Jurkat, Clone E6-1 (cell line): ENCODE data around the gene ZNRF2.
"Not testable (repeated sequence)": the region's sequence is repeated elsewhere in the genome, so short reads cannot be mapped to it uniquely, and the experiment has no call there.

ENCODE experiments used
- DNase-seq: peaks from one replicate; pipeline ENCODE4 v3.0.0-alpha.2; 2011; ENCODE audit warnings: low read depth, low spot score
- H3K4me3 ChIP-seq: 2 replicates; pipeline ENCODE4 v1.5.1; 2011; ENCODE audit warnings: mild to moderate bottlenecking, low read length, control low read depth, moderate library complexity

The ZNRF2 gene

DNA sequence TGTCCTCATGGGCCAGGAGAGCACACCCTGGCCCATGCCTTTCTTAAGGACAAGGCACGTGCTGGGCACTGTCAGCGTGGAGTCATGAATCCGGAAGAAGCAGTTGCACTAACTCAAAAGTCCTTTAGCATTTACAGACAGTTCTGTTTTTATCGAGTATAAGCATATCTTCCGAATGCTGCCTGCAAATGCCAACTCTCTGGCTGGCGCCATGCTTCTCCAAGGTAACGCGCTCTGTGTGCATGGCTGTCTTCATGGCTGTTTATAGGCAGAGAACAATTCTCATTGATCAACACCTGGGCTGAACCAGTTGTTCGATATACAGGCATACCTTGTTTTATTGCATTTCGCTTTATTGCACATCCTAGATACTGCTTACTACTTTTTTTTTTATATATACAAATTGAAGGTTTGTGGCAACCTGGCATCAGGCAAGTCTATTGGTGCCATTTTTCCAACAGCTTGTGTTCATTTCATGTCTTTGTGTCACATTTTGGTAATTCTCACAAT lies 28.0 kb upstream of the ZNRF2 start:
- H3K4me3 ChIP-seq, result no peak overlapping the region
- DNase-seq, result no peak

GRCh38 chr7:30260246-30260768 lies 24.1 kb upstream of the ZNRF2 start:
- DNase-seq, result no peak
- H3K4me3 ChIP-seq, result no peak overlapping the region

DNA sequence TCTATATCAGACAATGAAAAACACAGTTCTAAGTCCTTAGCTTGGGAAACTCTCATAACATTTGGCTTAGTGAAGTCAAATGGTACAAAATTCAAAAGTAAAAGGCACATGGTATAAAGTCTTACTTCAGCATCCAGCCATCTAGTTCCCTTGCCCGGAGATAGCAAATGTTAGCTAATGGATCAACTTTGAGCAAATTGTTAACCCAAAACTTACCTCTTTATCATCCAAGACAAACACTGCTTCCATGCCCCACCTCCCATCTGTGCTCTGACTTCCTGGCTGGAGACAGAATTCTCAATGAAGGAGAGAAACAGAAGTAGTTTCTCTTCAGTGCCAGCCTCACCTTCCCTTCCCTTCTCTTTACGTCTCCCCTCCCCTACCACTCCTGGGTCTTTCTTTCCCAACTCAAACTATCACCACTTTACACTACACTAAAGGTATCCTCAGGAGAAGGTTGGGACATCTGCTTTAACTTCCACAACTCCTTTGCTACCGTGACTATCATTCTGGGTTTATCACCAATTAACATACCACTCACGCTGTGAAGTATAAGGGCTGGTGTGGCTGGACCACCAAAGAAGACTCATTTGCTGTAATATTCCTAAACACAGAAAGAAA lies 21.2 kb upstream of the ZNRF2 start:
- DNase-seq, result no peak
- H3K4me3 ChIP-seq, result no peak overlapping the region

GRCh38 chr7:30264052-30264451 lies 20.3 kb upstream of the ZNRF2 start:
- H3K4me3 ChIP-seq, result no peak overlapping the region
- DNase-seq, result no peak

- DNase-seq, H3K4me3 ChIP-seq: not testable (repeated sequence)
Measured at GRCh38 chr7:30265189-30265588, 19.2 kb upstream of the ZNRF2 start.

DNA sequence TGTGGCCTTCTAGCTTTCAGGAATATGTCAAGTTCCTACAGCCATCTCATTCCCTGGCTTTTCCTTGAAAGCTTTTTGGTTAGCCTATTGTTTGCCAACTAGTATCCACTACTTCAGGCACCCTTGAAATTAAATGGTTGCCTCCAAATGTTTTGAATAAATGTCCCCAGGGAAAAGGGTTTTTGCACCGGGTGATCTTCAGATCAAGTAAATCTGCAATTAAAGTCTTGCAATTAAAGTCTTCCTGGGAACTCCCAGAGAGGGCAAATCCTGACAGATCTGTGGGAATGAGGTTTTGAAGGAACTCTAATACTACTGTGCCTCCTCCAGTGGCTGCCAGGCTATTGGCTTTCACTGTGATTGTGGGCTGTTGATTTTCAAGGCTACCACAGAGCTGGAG lies 17.7 kb upstream of the ZNRF2 start:
- H3K4me3 ChIP-seq, result no peak overlapping the region
- no peak for DNase-seq

DNA sequence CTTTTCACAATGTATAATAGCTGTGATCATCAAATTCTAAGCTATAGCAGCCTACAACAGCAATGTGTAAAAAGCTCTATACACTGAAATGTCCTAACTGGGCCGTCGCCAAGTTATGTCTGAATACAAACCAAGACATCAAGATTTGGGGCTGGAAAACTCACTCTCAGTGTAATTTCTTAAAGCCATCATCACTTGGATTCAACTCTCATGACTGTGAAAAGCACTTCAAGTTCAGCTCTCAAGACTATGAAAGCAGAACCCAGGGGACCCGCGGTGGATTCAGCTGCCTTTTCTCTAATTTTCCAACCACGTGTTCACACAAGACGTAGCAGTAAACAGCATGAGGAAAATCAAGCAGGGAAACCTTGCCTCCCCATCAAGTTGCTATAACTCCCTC lies 15.8 kb upstream of the ZNRF2 start:
- no peak overlapping the region for H3K4me3 ChIP-seq
- no peak for DNase-seq

DNA sequence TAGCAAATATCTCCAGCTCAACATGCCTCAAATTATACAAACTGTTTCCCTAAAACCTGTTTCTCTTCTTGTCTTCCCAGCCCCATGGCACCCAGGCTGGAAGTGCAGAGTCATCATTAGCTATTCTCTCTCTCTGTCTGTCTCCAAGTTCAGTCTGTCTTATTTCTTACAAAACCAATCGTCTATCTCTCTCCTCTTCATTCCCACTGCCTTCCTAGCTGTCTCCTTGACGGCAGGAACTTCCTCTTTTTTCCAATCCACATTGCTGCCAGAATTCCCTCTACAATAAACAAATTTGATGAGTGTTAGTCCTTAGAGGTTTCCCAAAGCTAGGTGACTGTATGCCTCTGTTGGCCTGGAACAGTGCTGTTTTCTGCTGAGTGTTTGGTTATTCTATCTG lies 14.9 kb upstream of the ZNRF2 start:
- H3K4me3 ChIP-seq, result no peak overlapping the region
- DNase-seq, result no peak

DNA sequence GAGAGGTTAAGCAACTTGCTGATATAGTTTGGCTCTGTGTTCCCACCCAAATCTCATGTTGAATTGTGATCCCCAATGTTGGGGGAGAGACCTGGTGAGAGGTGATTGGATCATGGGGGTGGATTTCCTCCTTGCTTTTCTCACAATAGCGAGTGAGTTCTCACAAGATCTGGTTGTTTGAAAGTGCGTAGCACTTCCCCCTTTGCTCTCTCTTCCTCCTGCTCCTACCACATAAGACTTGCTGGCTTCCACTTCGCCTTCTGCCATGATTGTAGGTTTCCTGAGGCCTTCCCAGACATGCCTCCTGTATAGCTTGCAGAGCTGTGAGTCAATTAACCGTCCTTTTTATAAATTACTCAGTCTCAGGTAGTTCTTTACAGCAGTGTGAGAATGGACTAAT lies 13.5 kb upstream of the ZNRF2 start:
- H3K4me3 ChIP-seq, result no peak overlapping the region
- no peak for DNase-seq

GRCh38 chr7:30272126-30272525 lies 12.3 kb upstream of the ZNRF2 start:
- no peak overlapping the region for H3K4me3 ChIP-seq
- no peak for DNase-seq

DNA sequence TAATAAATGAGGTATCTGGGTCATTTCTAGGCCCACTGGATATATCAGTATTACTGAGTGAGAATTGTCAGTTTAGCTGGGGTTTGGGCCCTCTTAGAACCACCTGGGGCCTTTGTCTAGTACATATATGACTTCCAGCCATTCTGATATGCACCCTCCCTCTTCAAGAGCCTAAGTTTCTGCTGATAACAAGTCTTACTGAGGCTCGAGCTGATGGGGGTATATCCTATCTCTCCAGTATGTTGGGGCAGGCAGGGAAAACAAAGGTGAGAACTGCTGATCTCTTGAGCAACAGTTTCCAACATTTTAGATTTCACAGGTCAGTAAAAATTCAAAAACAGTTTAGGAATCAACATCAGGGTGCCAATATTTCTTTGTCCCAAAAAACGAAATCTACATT lies 10.8 kb upstream of the ZNRF2 start:
- H3K4me3 ChIP-seq, result no peak overlapping the region
- no peak for DNase-seq

- DNase-seq, result no peak
- H3K4me3 ChIP-seq, result no peak overlapping the region
Measured at GRCh38 chr7:30274641-30275040, 9.8 kb upstream of the ZNRF2 start.

DNA sequence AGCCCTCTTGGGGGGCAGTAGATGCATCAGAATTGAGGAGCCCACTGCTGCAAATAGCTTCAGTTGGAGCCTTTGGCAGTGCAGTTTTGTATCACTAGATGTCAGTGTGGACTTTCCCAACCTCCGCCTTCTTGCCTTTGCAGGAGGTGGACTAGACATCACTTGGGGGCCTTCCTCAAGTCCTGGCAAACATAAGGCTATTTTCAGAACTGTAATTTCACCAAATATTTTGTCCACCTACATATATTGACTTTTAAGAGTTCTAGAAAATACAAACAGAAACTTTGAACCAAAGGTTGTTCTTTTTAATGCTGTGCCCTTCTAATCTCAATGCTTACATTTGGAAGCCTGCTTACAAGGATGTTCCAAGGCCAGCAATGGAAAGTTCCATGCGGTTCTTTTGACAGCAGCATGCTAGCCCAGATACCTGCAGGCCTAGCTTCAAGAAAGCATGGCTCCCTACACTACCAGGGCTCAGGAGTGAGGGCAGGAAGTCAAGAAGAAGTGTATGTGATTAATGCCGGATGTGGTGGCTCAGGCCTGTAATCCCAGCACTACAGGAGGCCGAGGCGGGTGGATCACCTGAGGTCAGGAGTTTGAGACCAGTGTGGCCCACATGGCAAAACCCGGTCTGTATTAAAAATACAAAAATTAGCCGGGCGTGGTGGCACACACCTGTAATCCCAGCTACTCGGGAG lies 8.0 kb upstream of the ZNRF2 start:
- no peak overlapping the region for H3K4me3 ChIP-seq
- peak; percentile 65 for DNase-seq

DNA sequence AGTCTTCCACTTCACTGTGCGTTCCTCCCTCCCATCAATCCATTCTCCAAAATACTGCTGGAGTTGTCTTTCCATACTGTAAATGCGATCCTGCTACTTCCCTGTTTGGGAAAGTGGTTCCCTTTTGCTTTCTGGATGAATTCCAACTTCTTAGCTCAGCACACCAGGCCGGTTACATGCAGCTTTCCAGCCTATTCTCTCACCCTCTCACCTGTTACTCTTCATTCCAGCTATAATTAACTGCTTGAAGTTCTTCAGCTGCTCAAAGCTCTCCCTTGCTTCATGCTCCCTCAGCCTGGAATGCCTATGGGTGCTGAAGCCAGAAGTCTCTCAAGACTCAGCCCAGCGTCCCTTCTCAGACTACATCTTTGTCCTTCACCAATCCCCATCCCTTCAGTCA lies 6.0 kb upstream of the ZNRF2 start:
- DNase-seq, result no peak
- no peak overlapping the region for H3K4me3 ChIP-seq

DNA sequence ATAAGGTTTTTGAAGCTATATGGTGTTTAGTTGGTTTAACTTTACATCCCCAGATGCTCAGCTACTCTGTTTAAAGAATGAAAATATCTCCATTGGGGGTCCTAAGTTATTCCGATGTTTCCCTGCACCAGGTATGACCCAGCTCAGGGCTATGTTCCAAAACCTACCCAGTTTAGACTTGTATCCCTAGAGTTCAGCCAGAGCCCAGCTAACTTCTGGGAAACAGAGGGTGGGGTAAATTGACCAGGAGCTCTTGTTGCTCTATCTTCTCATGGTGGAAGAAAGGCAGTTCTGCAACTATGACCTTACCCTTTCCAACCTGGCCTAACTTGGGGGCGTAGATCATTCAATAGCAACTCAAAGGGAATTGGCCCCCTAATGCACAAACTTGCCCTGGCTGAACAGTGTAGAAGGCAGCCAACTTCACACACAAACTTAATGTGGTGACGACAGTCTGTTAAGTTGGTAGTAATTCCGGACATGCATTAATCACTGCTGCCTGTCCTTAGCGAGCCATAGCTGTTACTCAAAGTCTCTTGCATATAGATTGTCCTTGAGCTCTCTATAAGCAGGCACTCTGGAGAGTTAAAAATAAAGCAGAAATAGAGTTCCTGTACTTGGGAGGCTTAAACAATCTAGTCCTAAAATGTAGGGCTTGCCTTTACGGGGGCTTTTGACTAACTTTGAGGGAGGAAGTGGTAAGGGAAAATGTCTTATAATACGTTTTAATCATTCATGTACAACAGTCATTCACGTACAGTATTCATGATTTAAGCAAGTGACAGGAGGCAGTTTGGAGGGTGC lies 5.3 kb upstream of the ZNRF2 start:
- DNase-seq, result peak; percentile 47

GRCh38 chr7:30279653-30279904 lies 4.8 kb upstream of the ZNRF2 start:
- no peak for DNase-seq
- no peak overlapping the region for H3K4me3 ChIP-seq

More for the DNA sequence above, 5.3 kb upstream of the ZNRF2 start:
- no peak overlapping the region for H3K4me3 ChIP-seq

DNA sequence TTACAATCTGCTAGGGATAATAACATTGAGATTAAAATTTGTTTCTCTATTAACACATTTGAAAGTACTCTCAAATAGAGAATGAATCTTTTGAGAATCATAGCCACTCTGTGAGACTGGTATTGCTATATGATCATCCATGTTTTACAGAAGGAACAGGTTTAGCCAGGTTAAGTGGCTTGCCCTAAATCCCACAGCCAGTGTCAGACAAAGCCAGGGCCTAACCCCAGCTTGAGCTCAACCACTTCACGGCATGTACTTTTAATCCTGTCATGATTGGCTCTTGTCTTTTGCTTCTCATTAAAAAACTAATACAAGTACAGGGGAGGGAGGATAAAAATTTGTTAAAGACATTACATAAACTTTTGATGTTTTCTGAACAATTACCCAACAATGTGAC lies 3.8 kb upstream of the ZNRF2 start:
- no peak for DNase-seq

DNA sequence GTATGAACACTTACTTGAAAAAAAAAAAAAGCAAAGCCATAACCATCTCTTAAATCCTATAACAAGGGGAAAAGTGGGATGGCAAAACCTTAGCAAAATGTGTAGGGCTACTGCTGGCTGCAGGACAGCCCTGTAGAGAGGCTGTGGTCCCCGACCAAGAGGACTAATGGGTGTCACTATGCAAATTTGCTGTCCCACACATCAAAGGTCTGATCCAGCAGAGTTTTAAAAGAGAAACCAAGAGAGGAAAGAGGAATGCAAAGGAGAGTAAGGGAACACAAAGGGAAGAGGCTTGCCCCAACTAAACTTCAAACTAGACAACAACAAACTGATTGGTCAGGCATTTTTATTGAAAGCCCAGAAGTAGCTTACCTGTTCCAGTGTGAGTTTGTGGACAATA lies 3.1 kb upstream of the ZNRF2 start:
- no peak overlapping the region for H3K4me3 ChIP-seq
- DNase-seq, result no peak

More for the DNA sequence above, 3.8 kb upstream of the ZNRF2 start:
- no peak overlapping the region for H3K4me3 ChIP-seq

- no peak overlapping the region for H3K4me3 ChIP-seq
- DNase-seq, result no peak
Measured at GRCh38 chr7:30281791-30282190, 2.6 kb upstream of the ZNRF2 start.

DNA sequence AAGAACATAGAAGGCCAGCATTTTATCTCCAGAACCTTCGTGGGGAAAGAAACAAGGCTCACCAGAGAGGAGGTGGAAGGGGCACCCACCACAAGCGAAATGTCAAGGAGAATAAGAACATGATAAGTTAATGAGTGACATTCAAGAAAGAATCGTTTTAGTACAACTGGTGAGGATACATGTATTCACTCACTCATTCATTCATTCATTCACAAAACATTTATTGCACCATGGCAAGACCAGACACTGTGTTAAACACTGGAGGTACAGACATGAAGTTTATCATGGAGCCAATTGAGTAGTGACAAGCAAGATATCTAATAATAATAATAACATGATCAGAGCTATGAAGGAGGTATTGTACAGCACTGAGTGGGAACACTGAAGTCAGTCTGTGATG lies 1.7 kb upstream of the ZNRF2 start:
- DNase-seq, result no peak

More for the DNA sequence above, 1.7 kb upstream of the ZNRF2 start:
- H3K4me3 ChIP-seq, result no peak overlapping the region
